Testis (tissue), 3 donors: Measurements from ENCODE around the gene CCDC134. TPM values are rescaled to one million over a fixed set of nuclear protein-coding genes. Genes with fewer than 3 reads are reported as not detected.

Source experiments
- DNase-seq: peaks from one replicate; pipeline ENCODE4 v3.0.0-alpha.2; 2019
- H3K27ac ChIP-seq, 2 donors: fragments of 200-600 bp; sonication (generic); one replicate each; pipeline ENCODE4 v1.5.1; 2019
- H3K27me3 ChIP-seq: fragments of 200-600 bp; sonication (generic); one replicate; pipeline ENCODE4 v1.5.1; 2019
- H3K36me3 ChIP-seq: fragments of 200-600 bp; sonication (generic); one replicate; pipeline ENCODE4 v1.5.1; 2017; ENCODE audit warnings: low read depth; ENCODE audit errors: missing control alignments
- H3K4me1 ChIP-seq: fragments of 200-600 bp; sonication (generic); one replicate; pipeline ENCODE4 v1.5.1; 2019
- H3K4me3 ChIP-seq, 2 donors: fragments of 200-600 bp; sonication (generic); one replicate each; pipeline ENCODE4 v1.5.1; 2017 to 2019
- H3K9me3 ChIP-seq: fragments of 200-600 bp; sonication (generic); one replicate; pipeline ENCODE4 v1.5.1; 2017
- POLR2A ChIP-seq: fragments of 450-650 bp; IDR thresholded peaks from one replicate; pipeline ENCODE4 v1.6.1; 2017; ENCODE audit warnings: antibody characterized with exemption, mild to moderate bottlenecking, moderate library complexity
- WGBS, 2 donors: methylation state at CpG; one replicate each; pipeline ENCODE4 v1.1.5; 2018; 5-methylcytosine and 5-hydroxymethylcytosine counted together
- intact Hi-C: fragments of 100-400 bp; cut with DNase I; formaldehyde crosslinking; loops from one replicate; pipeline ENCODE4 v1.15.1; 2023; ENCODE audit warnings: low total_unique reads
- polyA plus RNA-seq: library from polyadenylated mRNA; stranded (reverse); fragments of 350-450 nt; fragmentation: Illumina TruSeq; extraction: RNeasy Lipid Tissue Mini Kit (QIAGEN cat#74804); gene quantifications from one replicate; pipeline ENCODE4 v1.2.3, GENCODE V29; 2014; ENCODE audit warnings: low read depth, low replicate concordance; ENCODE audit not compliant: insufficient read depth
- total RNA-seq, 2 donors: library from RNA; depleted of rRNA; stranded (reverse); fragments of >200 nt; gene quantifications; one replicate each; pipeline ENCODE4 v1.2.3, GENCODE V29; 2016
- TF ChIP-seq, protein P1 (sequence below), 3 experiments: fragments of 450-650 bp in 2 of 3; fragments of 200-600 bp in 1 of 3; sonication (generic) in 1 of 3; IDR thresholded peaks; one replicate each; pipeline ENCODE4 v1.5.1; 2016 to 2019; ENCODE audit warnings: antibody characterized with exemption in 3 of 3, mild to moderate bottlenecking in 2 of 3, moderate library complexity in 1 of 3

CCDC134 gene
- total and polyA plus RNA-seq, 3 donors from 2014 or later, result 12.8 to 20.8 (median 15.6) TPM

DNA sequence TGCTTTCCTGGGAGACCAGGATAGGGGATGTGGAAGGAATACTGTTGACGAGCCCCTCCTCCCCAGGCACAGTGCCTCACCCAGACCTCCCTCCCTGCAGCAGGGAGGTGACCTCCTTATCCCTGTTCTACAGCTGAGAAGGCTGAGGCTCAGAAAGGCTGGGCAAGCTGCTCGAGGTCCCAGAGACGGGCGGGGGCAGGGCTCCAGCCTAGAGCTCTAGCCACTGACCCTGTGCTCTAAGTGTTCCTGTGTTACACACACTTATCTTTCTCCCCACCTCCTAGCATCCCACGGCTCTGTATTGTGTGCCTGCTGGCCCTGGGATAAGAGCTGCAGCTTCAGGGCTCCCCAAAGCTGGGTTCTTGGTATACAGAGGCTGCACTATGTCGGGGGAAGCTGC is 7.9 kb downstream of the CCDC134 start:
- WGBS, 2 donors, result 70 to 71% methylated on average over 6 of the region's 6 CpGs
- no peaks in the 10 kb centered on the region for H3K36me3 ChIP-seq
- H3K27me3 ChIP-seq, result no peaks in the 10 kb centered on the region
- no peak for DNase-seq
- H3K27ac ChIP-seq, result no peak overlapping the region
- no peaks in the 10 kb centered on the region for H3K4me1 ChIP-seq
- no peak overlapping the region for H3K4me3 ChIP-seq
- intact Hi-C loops, result no loop called here
- no peaks in the 10 kb centered on the region for H3K9me3 ChIP-seq
- TF ChIP-seq, protein P1, sequence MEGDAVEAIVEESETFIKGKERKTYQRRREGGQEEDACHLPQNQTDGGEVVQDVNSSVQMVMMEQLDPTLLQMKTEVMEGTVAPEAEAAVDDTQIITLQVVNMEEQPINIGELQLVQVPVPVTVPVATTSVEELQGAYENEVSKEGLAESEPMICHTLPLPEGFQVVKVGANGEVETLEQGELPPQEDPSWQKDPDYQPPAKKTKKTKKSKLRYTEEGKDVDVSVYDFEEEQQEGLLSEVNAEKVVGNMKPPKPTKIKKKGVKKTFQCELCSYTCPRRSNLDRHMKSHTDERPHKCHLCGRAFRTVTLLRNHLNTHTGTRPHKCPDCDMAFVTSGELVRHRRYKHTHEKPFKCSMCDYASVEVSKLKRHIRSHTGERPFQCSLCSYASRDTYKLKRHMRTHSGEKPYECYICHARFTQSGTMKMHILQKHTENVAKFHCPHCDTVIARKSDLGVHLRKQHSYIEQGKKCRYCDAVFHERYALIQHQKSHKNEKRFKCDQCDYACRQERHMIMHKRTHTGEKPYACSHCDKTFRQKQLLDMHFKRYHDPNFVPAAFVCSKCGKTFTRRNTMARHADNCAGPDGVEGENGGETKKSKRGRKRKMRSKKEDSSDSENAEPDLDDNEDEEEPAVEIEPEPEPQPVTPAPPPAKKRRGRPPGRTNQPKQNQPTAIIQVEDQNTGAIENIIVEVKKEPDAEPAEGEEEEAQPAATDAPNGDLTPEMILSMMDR (IDR thresholded peaks at IDR 0.05), result no peak
- no peak for TF ChIP-seq POLR2A

- Histone ChIP-seq H3K36me3 (no peaks in the 10 kb centered on the region), H3K27me3 (no peaks in the 10 kb centered on the region), H3K4me3 (no peak overlapping the region), H3K27ac (no peak overlapping the region), H3K9me3 (no peaks in the 10 kb centered on the region), H3K4me1 (no peaks in the 10 kb centered on the region)
- no peak for DNase-seq
- no peak for TF ChIP-seq POLR2A
- TF ChIP-seq, protein P1 (IDR thresholded peaks at IDR 0.05), result no peak
- intact Hi-C loops, result no loop called here
- WGBS, 2 donors, result 89 to 92% methylated on average over 12 of the region's 12 CpGs
Observed at GRCh38 chr22:41810022-41810421, 9.5 kb downstream of the CCDC134 start.

GRCh38 chr22:41812805-41813545 is 12.5 kb downstream of the CCDC134 start:
- intact Hi-C loops, result no loop called here

GRCh38 chr22:41813726-41814410 is 13.4 kb downstream of the CCDC134 start:
- intact Hi-C loops, result no loop called here
- H3K9me3 ChIP-seq, result no peaks in the 10 kb centered on the region
- H3K4me3 ChIP-seq, result no peak overlapping the region
- DNase-seq, result no peak
- H3K27ac ChIP-seq, result no peak overlapping the region
- no peaks in the 10 kb centered on the region for H3K4me1 ChIP-seq
- WGBS, 2 donors, result 97% methylated on average over 9 of the region's 9 CpGs
- TF ChIP-seq POLR2A, result no peak
- TF ChIP-seq, protein P1 (IDR thresholded peaks at IDR 0.05), result no peak
- H3K36me3 ChIP-seq, result no peaks in the 10 kb centered on the region
- no peaks in the 10 kb centered on the region for H3K27me3 ChIP-seq

More at GRCh38 chr22:41812805-41813545, 12.5 kb downstream of the CCDC134 start:
- no peak overlapping the region for H3K27ac ChIP-seq
- WGBS, 2 donors, result 88 to 97% methylated on average over 6 to 16 of the region's 16 CpGs
- no peaks in the 10 kb centered on the region for H3K9me3 ChIP-seq
- no peak for TF ChIP-seq POLR2A
- TF ChIP-seq, protein P1 (IDR thresholded peaks at IDR 0.05), result no peak
- H3K27me3 ChIP-seq, result no peaks in the 10 kb centered on the region
- no peaks in the 10 kb centered on the region for H3K4me1 ChIP-seq
- H3K4me3 ChIP-seq, result no peak overlapping the region
- no peak for DNase-seq
- H3K36me3 ChIP-seq, result no peaks in the 10 kb centered on the region
